B cell (primary cell): Measurements from ENCODE around the gene CALR. TPM values are rescaled to one million over a fixed set of nuclear protein-coding genes. Genes with fewer than 3 reads are reported as not detected.

Source experiments
- ATAC-seq: fragments of 200-7000 bp; cut with Tn5 transposase; one replicate; pipeline ENCODE4 v1.10.0; 2021; ENCODE audit warnings: low read depth, mild to moderate bottlenecking, moderate number of reproducible peaks, moderate library complexity
- CTCF ChIA-PET: fragments of 350-600 bp; sonication (Branson Sonifier 250); formaldehyde crosslinking; loops from one replicate; lab custom pipeline; 2021; ENCODE audit warnings: antibody characterized with exemption, inconsistent platforms; lab: Charles Lee
- POLR2A ChIA-PET: fragments of 350-600 bp; sonication (Branson Sonifier 250); formaldehyde crosslinking; loops from one replicate; lab custom pipeline; 2021; ENCODE audit warnings: antibody characterized with exemption; lab: Charles Lee
- DNase-seq: peaks from one replicate; pipeline ENCODE4 v3.0.0; 2013
- H2AFZ ChIP-seq: 2 replicates; pipeline ENCODE4 v1.6.1; 2012; ENCODE audit warnings: mild to moderate bottlenecking, low read depth, low read length; ENCODE audit not compliant: insufficient read depth, poor library complexity, severe bottlenecking
- H3K27ac ChIP-seq, 2 donors: 1 replicate in 1 of 2; 2 replicates in 1 of 2; pipeline ENCODE4 v1.5.1; 2012 to 2013; ENCODE audit warnings: low read length in 2 of 2, mild to moderate bottlenecking in 2 of 2, moderate library complexity in 1 of 2
- H3K27me3 ChIP-seq, 4 experiments: fragments of 200-600 bp in 1 of 4; sonication (generic) in 1 of 4; replicated peaks in 1 of 4; 1 replicate in 2 of 4; 2 replicates in 2 of 4; pipeline versions ENCODE4 v1.6.1 to v1.7.0; 2013 to 2016; ENCODE audit warnings: low read length in 3 of 4, mild to moderate bottlenecking in 2 of 4, mixed read lengths in 1 of 4, moderate library complexity in 1 of 4; ENCODE audit not compliant: insufficient read depth in 4 of 4, control insufficient read depth in 3 of 4; ENCODE audit errors: control extremely low read depth in 1 of 4
- H3K36me3 ChIP-seq, 2 experiments: replicated peaks in 1 of 2; 1 replicate in 1 of 2; 2 replicates in 1 of 2; pipeline versions ENCODE4 v1.6.1 to v1.7.1; 2013; ENCODE audit warnings: low read length in 1 of 2; ENCODE audit not compliant: insufficient read depth in 2 of 2, control insufficient read depth in 1 of 2; ENCODE audit errors: control extremely low read depth in 1 of 2, extremely low read depth in 1 of 2
- H3K4me1 ChIP-seq, 2 donors: fragments of 200-600 bp in 1 of 2; sonication (generic) in 1 of 2; 1 replicate in 1 of 2; 2 replicates in 1 of 2; pipeline versions ENCODE4 v1.5.1 to v1.6.1; 2013 to 2017; ENCODE audit warnings: low read length in 2 of 2; ENCODE audit not compliant: control insufficient read depth in 2 of 2, insufficient read depth in 2 of 2
- H3K4me2 ChIP-seq: replicated peaks from 2 replicates; pipeline ENCODE3; 2012; ENCODE audit warnings: mild to moderate bottlenecking, low read depth, low read length; ENCODE audit not compliant: poor library complexity, severe bottlenecking
- H3K4me3 ChIP-seq, 5 experiments: fragments of 200-600 bp in 1 of 5; sonication (generic) in 1 of 5; 1 replicate in 3 of 5; 2 replicates in 2 of 5; pipeline versions ENCODE4 v1.5.1 to v1.7.0; 2011 to 2016; ENCODE audit warnings: low read length in 4 of 5, mild to moderate bottlenecking in 4 of 5, low read depth in 2 of 5, control low read depth in 1 of 5, moderate library complexity in 1 of 5; ENCODE audit not compliant: insufficient read depth in 1 of 5; ENCODE audit errors: control extremely low read depth in 1 of 5, extremely low read depth in 1 of 5
- H3K79me2 ChIP-seq: fragments of 200-600 bp; sonication (generic); one replicate; pipeline ENCODE4 v1.6.0; 2016; ENCODE audit warnings: low read length; ENCODE audit not compliant: control insufficient read depth, insufficient read depth
- H3K9ac ChIP-seq: fragments of 200-600 bp; sonication (generic); 2 replicates; pipeline ENCODE4 v1.6.1; 2017; ENCODE audit warnings: mild to moderate bottlenecking, low read length, moderate library complexity
- H3K9me3 ChIP-seq, 3 donors: one replicate each; pipeline versions ENCODE4 v1.6.1 to v1.7.1; 2013; ENCODE audit warnings: low read length in 2 of 3; ENCODE audit not compliant: control insufficient read depth in 2 of 3, insufficient read depth in 1 of 3; ENCODE audit errors: control extremely low read depth in 1 of 3
- H4K20me1 ChIP-seq: 2 replicates; pipeline ENCODE4 v1.6.0; 2012; ENCODE audit warnings: mild to moderate bottlenecking, low read length; ENCODE audit not compliant: insufficient read depth, control insufficient read depth, poor library complexity, severe bottlenecking
- H3K27ac Mint-ChIP-seq: one replicate; pipeline ENCODE4 v1.8.0; 2021; ENCODE audit warnings: mixed read lengths
- H3K27me3 Mint-ChIP-seq: one replicate; pipeline ENCODE4 v1.8.0; 2021; ENCODE audit warnings: mixed read lengths
- H3K4me1 Mint-ChIP-seq: one replicate; pipeline ENCODE4 v1.8.0; 2021; ENCODE audit warnings: mixed read lengths
- H3K4me3 Mint-ChIP-seq: one replicate; pipeline ENCODE4 v1.8.0; 2021; ENCODE audit warnings: mixed read lengths
- H3K9me3 Mint-ChIP-seq: one replicate; pipeline ENCODE4 v1.8.0; 2022; ENCODE audit warnings: mixed read lengths; ENCODE audit not compliant: insufficient read depth
- EZH2 ChIP-seq: IDR thresholded peaks from 2 replicates; pipeline ENCODE4 v1.6.1; 2012; ENCODE audit warnings: borderline replicate concordance, low read depth, mild to moderate bottlenecking, moderate library complexity, low read length; ENCODE audit not compliant: insufficient read depth, poor library complexity, severe bottlenecking
- WGBS: methylation state at CpG from one replicate; pipeline ENCODE4 v1.1.5; 2013; ENCODE audit warnings: missing lambda C conversion rate; ENCODE audit not compliant: insufficient coverage; 5-methylcytosine and 5-hydroxymethylcytosine counted together
- intact Hi-C: fragments of 100-400 bp; cut with micrococcal nuclease; formaldehyde crosslinking; loops from one replicate; pipeline ENCODE4 v1.10.0; 2022
- polyA plus RNA-seq: library from polyadenylated mRNA; depleted of rRNA; stranded (reverse); fragments of >200 nt; gene quantifications from 2 replicates; pipeline ENCODE4 v1.2.3, GENCODE V29; 2012
- total RNA-seq, 2 donors: library from RNA; stranded (reverse); fragments of 120-200 nt in 1 of 2; gene quantifications; 1 replicate in 1 of 2; 2 replicates in 1 of 2; pipeline versions ENCODE4 v1.2.3 to v1.2.4, GENCODE V29; 2013 to 2022
- TF ChIP-seq, protein P1 (sequence below): fragments of 200-600 bp; IDR thresholded peaks from one replicate; pipeline ENCODE4 v1.8.0; 2022; ENCODE audit warnings: antibody characterized with exemption, mild to moderate bottlenecking

The CALR gene
- total and polyA plus RNA-seq, 2 donors (not counting 1 experiment from before 2014, with no cell fraction given), result 214 to 385 TPM

DNA sequence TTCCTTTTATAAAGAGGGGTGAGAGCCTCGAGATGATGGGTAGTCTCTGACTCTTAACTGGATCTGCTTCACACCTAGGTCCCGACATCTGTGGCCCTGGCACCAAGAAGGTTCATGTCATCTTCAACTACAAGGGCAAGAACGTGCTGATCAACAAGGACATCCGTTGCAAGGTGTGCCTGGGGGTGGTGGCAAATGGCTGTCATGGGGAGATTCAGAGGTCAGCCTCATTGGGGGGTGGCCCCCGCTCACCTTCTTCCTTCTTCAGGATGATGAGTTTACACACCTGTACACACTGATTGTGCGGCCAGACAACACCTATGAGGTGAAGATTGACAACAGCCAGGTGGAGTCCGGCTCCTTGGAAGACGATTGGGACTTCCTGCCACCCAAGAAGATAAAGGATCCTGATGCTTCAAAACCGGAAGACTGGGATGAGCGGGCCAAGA, 1.6 kb downstream of the CALR start:
- ATAC-seq (no peak), DNase-seq (no peak)
- Mint-ChIP-seq H3K9me3 (no peaks in the 10 kb centered on the region), H3K4me1 (peaks cover 62% of the 10 kb centered on the region), H3K27ac (peak overlapping the region; percentile 96), H3K4me3 (peak overlapping the region; percentile 98), H3K27me3 (no peaks in the 10 kb centered on the region)
- Histone ChIP-seq H3K4me1 (peaks cover 38 to 62% of the 10 kb centered on the region in 2 donors), H3K36me3 (peaks cover 0 to 51% of the 10 kb centered on the region in 2 experiments), H2AFZ (no peak overlapping the region), H3K27me3 (no peaks in the 10 kb centered on the region), H3K4me3 (peak overlapping the region in 3 of 5 experiments; percentile 77 to 93 (median 89)), H3K27ac (peak overlapping the region; percentile 13 to 97), H3K4me2 (peak overlapping the region; percentile 89), H4K20me1 (peaks cover 48% of the 10 kb centered on the region), H3K9me3 (peaks cover 0 to 3% (median 0%) of the 10 kb centered on the region in 3 donors), H3K79me2 (peaks cover 51% of the 10 kb centered on the region), H3K9ac (peak overlapping the region; percentile 99)
- WGBS, result 68% methylated on average over 8 of the region's 10 CpGs
- ChIA-PET POLR2A (no interaction called here), CTCF (interaction anchor here (1.2 kb wide), 1 partner anchor 25 kb away, joined by 9 read pairs; no protein-coding TSS in a partner anchor)
- intact Hi-C loops, result loop anchor here (2.0 kb wide), 1 partner anchor 17 kb away; the partner anchor contains the start of gene GADD45GIP1
- no peak for TF ChIP-seq EZH2
- TF ChIP-seq, protein P1, sequence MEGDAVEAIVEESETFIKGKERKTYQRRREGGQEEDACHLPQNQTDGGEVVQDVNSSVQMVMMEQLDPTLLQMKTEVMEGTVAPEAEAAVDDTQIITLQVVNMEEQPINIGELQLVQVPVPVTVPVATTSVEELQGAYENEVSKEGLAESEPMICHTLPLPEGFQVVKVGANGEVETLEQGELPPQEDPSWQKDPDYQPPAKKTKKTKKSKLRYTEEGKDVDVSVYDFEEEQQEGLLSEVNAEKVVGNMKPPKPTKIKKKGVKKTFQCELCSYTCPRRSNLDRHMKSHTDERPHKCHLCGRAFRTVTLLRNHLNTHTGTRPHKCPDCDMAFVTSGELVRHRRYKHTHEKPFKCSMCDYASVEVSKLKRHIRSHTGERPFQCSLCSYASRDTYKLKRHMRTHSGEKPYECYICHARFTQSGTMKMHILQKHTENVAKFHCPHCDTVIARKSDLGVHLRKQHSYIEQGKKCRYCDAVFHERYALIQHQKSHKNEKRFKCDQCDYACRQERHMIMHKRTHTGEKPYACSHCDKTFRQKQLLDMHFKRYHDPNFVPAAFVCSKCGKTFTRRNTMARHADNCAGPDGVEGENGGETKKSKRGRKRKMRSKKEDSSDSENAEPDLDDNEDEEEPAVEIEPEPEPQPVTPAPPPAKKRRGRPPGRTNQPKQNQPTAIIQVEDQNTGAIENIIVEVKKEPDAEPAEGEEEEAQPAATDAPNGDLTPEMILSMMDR, result no peak

DNA sequence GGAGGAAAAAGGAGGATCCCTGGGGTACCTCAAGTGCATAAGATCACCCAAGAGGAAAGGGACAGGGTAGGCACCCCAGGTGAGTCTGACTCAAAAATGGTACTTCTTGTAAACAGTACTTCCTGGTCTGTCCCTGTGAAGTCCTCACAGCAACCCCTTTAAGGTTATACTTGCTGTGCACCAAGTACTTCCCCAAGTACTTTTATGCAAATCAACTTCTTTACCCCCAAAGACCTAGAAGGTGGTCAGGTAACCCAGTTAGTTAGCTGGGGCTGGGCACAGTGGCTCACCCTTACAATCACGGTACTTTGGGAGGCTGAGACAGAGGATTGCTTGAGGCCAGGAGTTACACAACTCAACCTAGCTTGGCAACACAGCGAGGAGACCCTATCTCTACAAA, 2.5 kb downstream of the CALR start:
- no peaks in the 10 kb centered on the region for H3K27me3 ChIP-seq
- no peak overlapping the region for H3K9ac ChIP-seq
- no peaks in the 10 kb centered on the region for H3K9me3 Mint-ChIP-seq
- ATAC-seq (no peak), DNase-seq (peak; percentile 47)
- peaks cover 48% of the 10 kb centered on the region for H4K20me1 ChIP-seq
- peaks cover 0 to 7% (median 0%) of the 10 kb centered on the region in 3 donors for H3K9me3 ChIP-seq
- ChIA-PET CTCF (no interaction called here), POLR2A (no interaction called here)
- peaks cover 0 to 51% of the 10 kb centered on the region in 2 experiments for H3K36me3 ChIP-seq
- peaks cover 70% of the 10 kb centered on the region for H3K4me1 Mint-ChIP-seq
- peaks cover 41 to 67% of the 10 kb centered on the region in 2 donors for H3K4me1 ChIP-seq
- no peak overlapping the region for H3K4me3 ChIP-seq
- H3K27ac Mint-ChIP-seq, result peak overlapping the region; percentile 85
- intact Hi-C loops, result no loop called here
- peak overlapping the region; percentile 77 for H3K4me3 Mint-ChIP-seq
- H3K27me3 Mint-ChIP-seq, result no peaks in the 10 kb centered on the region
- peak overlapping the region; percentile 89 for H3K4me2 ChIP-seq
- no peak overlapping the region for H2AFZ ChIP-seq
- peak overlapping the region; percentile 13 to 97 for H3K27ac ChIP-seq
- no peak for TF ChIP-seq EZH2
- TF ChIP-seq, protein P1, result no peak
- 89% methylated on average over 1 of the region's 2 CpGs for WGBS
- H3K79me2 ChIP-seq, result peaks cover 52% of the 10 kb centered on the region
